HepG2 (cell line): ENCODE data around the gene HADH. TPM values are rescaled to one million over a fixed set of nuclear protein-coding genes. Genes with fewer than 3 reads are reported as not detected.

ENCODE experiments used
- KLF11 ChIP-seq: IDR thresholded peaks from 2 replicates; pipeline ENCODE4 v1.6.1; 2016; ENCODE audit warnings: missing compliant biosample characterization
- SYNCRIP ChIP-seq: fragments of 200-400 bp; formaldehyde crosslinking; IDR thresholded peaks from 2 replicates; pipeline ENCODE4 v1.6.1; 2018; ENCODE audit warnings: mild to moderate bottlenecking, low read depth, low read length; ENCODE audit not compliant: insufficient read depth
- ZFP36L1 ChIP-seq: sonication (generic); formaldehyde crosslinking; IDR thresholded peaks from 2 replicates; pipeline ENCODE4 v1.8.0; 2022; ENCODE audit warnings: mild to moderate bottlenecking, missing genetic modification reagents, moderate library complexity
- ZNF205 ChIP-seq: IDR thresholded peaks from 2 replicates; pipeline ENCODE4 v1.6.1; 2018; ENCODE audit warnings: missing biosample characterization, missing genetic modification reagents
- polyA plus RNA-seq, 8 experiments: library from polyadenylated mRNA; depleted of rRNA in 3 of 8; stranded (reverse) in 7 of 8; unstranded in 1 of 8; fragments of >200 nt; fragmentation: Illumina TruSeq in 4 of 8; extraction: Trizol in 4 of 8; gene quantifications; 2 replicates each; pipeline versions ENCODE4 v1.2.1 to v1.2.3, GENCODE V29; 2011 to 2016; ENCODE audit warnings: low read depth in 4 of 8, missing spikeins in 1 of 8, mixed read lengths in 1 of 8; ENCODE audit not compliant: insufficient read depth in 1 of 8
- total RNA-seq, 5 experiments: library from RNA; depleted of rRNA; stranded (reverse); fragments of >200 nt; fragmentation: Illumina TruSeq; extraction: Trizol; gene quantifications; 2 replicates each; pipeline ENCODE4 v1.2.3, GENCODE V29; 2016; ENCODE audit warnings: low read depth in 1 of 5
- TF ChIP-seq, protein P1 (sequence below): conservative IDR thresholded peaks from 2 replicates; pipeline ENCODE4 v1.6.1; 2018; ENCODE audit warnings: missing genetic modification reagents
- TF ChIP-seq, protein P2 (sequence below): sonication (generic); formaldehyde crosslinking; conservative IDR thresholded peaks from 2 replicates; pipeline ENCODE4 v1.5.0; 2020; ENCODE audit warnings: missing genetic modification reagents
- TF ChIP-seq, protein P3 (sequence below): sonication (generic); formaldehyde crosslinking; IDR thresholded peaks from 2 replicates; pipeline ENCODE4 v1.9.0; 2022; ENCODE audit warnings: low read depth, missing genetic modification reagents
- TF ChIP-seq, protein P4 (sequence below): sonication (generic); formaldehyde crosslinking; IDR thresholded peaks from 2 replicates; pipeline ENCODE4 v1.5.1; 2020; ENCODE audit warnings: mild to moderate bottlenecking, missing genetic modification reagents, borderline replicate concordance
- TF ChIP-seq, protein P5 (sequence below): sonication (generic); formaldehyde crosslinking; IDR thresholded peaks from 2 replicates; pipeline ENCODE4 v1.5.0; 2020; ENCODE audit warnings: mild to moderate bottlenecking, missing genetic modification reagents
- TF ChIP-seq, protein P6 (sequence below): sonication (generic); formaldehyde crosslinking; IDR thresholded peaks from 2 replicates; pipeline ENCODE4 v1.4.0; 2020; ENCODE audit warnings: missing genetic modification reagents, borderline replicate concordance
- TF ChIP-seq, protein P7 (sequence below): IDR thresholded peaks from 2 replicates; pipeline ENCODE4 v1.6.1; 2016; ENCODE audit warnings: missing genetic modification reagents, missing compliant biosample characterization

Gene HADH
- total and polyA plus RNA-seq, 2 of the 13 experiments (the other 11 are each of a cell fraction or from before 2014, with no cell fraction given) = 29.6 to 33.9 TPM

DNA sequence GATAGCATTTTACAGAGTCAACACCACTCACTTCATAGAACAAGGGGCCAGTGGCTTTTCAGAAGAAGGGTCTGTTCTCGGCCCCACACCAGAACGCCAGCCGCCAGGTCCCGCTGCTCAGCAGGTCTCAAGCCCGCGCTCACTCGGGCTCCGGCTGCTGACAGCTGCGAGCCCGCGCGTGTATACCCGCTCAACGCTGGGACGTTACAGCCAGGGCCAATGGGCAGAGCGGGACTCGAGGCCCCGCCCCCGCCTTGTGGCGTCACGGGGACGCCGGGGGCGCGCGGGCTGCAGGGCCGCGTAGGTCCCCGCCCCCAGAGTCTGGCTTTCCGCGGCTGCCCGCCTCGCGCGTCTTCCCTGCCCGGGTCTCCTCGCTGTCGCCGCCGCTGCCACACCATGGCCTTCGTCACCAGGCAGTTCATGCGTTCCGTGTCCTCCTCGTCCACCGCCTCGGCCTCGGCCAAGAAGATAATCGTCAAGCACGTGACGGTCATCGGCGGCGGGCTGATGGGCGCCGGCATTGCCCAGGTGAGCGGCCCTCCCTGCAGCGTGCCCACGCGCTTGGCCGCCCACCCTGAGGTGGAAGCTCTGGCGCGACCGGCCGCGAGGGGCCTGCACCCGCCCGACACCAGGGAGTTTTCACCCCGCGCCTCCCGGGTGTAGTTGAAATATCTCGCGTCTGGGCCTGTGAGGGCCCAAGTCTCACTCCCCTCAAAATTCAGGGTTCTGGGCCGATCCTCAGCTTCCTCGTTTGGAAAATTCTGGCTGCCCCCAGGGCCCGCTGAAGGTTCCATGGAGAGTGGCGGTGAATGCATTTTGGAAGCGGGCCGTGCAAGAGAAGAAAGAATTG is at the start of gene HADH (continued):
- TF ChIP-seq SYNCRIP (no peak), ZFP36L1 (CRISPR knock-in tag) (no peak; the same call in 1 of the 2 replicates), KLF11 (no peak), ZNF205 (CRISPR knock-in tag) (0 out of 2 replicates have a peak, but pooled peaks have one; percentile 31)
- TF ChIP-seq, protein P1, sequence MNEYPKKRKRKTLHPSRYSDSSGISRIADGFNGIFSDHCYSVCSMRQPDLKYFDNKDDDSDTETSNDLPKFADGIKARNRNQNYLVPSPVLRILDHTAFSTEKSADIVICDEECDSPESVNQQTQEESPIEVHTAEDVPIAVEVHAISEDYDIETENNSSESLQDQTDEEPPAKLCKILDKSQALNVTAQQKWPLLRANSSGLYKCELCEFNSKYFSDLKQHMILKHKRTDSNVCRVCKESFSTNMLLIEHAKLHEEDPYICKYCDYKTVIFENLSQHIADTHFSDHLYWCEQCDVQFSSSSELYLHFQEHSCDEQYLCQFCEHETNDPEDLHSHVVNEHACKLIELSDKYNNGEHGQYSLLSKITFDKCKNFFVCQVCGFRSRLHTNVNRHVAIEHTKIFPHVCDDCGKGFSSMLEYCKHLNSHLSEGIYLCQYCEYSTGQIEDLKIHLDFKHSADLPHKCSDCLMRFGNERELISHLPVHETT = no peak
- TF ChIP-seq, protein P2, sequence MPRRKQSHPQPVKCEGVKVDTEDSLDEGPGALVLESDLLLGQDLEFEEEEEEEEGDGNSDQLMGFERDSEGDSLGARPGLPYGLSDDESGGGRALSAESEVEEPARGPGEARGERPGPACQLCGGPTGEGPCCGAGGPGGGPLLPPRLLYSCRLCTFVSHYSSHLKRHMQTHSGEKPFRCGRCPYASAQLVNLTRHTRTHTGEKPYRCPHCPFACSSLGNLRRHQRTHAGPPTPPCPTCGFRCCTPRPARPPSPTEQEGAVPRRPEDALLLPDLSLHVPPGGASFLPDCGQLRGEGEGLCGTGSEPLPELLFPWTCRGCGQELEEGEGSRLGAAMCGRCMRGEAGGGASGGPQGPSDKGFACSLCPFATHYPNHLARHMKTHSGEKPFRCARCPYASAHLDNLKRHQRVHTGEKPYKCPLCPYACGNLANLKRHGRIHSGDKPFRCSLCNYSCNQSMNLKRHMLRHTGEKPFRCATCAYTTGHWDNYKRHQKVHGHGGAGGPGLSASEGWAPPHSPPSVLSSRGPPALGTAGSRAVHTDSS (CRISPR knock-in tag) = no peak
- TF ChIP-seq, protein P3, sequence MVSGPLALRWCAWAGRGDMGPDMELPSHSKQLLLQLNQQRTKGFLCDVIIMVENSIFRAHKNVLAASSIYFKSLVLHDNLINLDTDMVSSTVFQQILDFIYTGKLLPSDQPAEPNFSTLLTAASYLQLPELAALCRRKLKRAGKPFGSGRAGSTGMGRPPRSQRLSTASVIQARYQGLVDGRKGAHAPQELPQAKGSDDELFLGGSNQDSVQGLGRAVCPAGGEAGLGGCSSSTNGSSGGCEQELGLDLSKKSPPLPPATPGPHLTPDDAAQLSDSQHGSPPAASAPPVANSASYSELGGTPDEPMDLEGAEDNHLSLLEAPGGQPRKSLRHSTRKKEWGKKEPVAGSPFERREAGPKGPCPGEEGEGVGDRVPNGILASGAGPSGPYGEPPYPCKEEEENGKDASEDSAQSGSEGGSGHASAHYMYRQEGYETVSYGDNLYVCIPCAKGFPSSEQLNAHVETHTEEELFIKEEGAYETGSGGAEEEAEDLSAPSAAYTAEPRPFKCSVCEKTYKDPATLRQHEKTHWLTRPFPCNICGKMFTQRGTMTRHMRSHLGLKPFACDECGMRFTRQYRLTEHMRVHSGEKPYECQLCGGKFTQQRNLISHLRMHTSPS (CRISPR knock-in tag) = peak; percentile 34
- TF ChIP-seq, protein P4, sequence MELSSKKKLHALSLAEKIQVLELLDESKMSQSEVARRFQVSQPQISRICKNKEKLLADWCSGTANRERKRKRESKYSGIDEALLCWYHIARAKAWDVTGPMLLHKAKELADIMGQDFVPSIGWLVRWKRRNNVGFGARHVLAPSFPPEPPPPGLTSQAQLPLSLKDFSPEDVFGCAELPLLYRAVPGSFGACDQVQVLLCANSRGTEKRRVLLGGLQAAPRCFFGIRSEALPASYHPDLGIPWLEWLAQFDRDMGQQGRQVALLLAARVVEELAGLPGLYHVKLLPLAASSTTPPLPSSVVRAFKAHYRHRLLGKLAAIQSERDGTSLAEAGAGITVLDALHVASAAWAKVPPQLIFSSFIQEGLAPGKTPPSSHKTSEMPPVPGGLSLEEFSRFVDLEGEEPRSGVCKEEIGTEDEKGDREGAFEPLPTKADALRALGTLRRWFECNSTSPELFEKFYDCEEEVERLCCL = no peak
- TF ChIP-seq, protein P5, sequence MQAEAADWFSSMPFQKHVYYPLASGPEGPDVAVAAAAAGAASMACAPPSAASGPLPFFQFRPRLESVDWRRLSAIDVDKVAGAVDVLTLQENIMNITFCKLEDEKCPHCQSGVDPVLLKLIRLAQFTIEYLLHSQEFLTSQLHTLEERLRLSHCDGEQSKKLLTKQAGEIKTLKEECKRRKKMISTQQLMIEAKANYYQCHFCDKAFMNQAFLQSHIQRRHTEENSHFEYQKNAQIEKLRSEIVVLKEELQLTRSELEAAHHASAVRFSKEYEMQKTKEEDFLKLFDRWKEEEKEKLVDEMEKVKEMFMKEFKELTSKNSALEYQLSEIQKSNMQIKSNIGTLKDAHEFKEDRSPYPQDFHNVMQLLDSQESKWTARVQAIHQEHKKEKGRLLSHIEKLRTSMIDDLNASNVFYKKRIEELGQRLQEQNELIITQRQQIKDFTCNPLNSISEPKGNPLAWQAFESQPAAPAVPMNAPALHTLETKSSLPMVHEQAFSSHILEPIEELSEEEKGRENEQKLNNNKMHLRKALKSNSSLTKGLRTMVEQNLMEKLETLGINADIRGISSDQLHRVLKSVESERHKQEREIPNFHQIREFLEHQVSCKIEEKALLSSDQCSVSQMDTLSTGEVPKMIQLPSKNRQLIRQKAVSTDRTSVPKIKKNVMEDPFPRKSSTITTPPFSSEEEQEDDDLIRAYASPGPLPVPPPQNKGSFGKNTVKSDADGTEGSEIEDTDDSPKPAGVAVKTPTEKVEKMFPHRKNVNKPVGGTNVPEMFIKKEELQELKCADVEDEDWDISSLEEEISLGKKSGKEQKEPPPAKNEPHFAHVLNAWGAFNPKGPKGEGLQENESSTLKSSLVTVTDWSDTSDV = no peak
- TF ChIP-seq, protein P6, sequence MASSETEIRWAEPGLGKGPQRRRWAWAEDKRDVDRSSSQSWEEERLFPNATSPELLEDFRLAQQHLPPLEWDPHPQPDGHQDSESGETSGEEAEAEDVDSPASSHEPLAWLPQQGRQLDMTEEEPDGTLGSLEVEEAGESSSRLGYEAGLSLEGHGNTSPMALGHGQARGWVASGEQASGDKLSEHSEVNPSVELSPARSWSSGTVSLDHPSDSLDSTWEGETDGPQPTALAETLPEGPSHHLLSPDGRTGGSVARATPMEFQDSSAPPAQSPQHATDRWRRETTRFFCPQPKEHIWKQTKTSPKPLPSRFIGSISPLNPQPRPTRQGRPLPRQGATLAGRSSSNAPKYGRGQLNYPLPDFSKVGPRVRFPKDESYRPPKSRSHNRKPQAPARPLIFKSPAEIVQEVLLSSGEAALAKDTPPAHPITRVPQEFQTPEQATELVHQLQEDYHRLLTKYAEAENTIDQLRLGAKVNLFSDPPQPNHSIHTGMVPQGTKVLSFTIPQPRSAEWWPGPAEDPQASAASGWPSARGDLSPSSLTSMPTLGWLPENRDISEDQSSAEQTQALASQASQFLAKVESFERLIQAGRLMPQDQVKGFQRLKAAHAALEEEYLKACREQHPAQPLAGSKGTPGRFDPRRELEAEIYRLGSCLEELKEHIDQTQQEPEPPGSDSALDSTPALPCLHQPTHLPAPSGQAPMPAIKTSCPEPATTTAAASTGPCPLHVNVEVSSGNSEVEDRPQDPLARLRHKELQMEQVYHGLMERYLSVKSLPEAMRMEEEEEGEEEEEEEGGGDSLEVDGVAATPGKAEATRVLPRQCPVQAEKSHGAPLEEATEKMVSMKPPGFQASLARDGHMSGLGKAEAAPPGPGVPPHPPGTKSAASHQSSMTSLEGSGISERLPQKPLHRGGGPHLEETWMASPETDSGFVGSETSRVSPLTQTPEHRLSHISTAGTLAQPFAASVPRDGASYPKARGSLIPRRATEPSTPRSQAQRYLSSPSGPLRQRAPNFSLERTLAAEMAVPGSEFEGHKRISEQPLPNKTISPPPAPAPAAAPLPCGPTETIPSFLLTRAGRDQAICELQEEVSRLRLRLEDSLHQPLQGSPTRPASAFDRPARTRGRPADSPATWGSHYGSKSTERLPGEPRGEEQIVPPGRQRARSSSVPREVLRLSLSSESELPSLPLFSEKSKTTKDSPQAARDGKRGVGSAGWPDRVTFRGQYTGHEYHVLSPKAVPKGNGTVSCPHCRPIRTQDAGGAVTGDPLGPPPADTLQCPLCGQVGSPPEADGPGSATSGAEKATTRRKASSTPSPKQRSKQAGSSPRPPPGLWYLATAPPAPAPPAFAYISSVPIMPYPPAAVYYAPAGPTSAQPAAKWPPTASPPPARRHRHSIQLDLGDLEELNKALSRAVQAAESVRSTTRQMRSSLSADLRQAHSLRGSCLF (CRISPR knock-in tag) = no peak
- TF ChIP-seq, protein P7, sequence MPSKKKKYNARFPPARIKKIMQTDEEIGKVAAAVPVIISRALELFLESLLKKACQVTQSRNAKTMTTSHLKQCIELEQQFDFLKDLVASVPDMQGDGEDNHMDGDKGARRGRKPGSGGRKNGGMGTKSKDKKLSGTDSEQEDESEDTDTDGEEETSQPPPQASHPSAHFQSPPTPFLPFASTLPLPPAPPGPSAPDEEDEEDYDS (CRISPR knock-in tag) = peak; percentile 70; the same call in 1 of the 2 replicates
